A549 (cell line): ENCODE data around the gene PALLD.

Source experiments
- CEBPB ChIP-seq, 2 experiments: fragments of >200 bp in 1 of 2; sonication (Bioruptor Twin) in 1 of 2; formaldehyde crosslinking in 1 of 2; IDR thresholded peaks; 2 replicates each; pipeline ENCODE4 v1.6.1; 2012 to 2016
- CTCF ChIP-seq: fragments of >200 bp; sonication (Bioruptor Twin); formaldehyde crosslinking; IDR thresholded peaks from 3 replicates; pipeline ENCODE4 v1.5.1; 2016
- EP300 ChIP-seq, 2 experiments: fragments of >200 bp; sonication (Bioruptor Twin); formaldehyde crosslinking; IDR thresholded peaks; 2 replicates in 1 of 2; 3 replicates in 1 of 2; pipeline ENCODE4 v1.6.1; 2016 to 2017
- MAX ChIP-seq: IDR thresholded peaks from 2 replicates; pipeline ENCODE4 v1.6.1; 2012
- MYC ChIP-seq: IDR thresholded peaks from 2 replicates; pipeline ENCODE4 v1.6.1; 2012; ENCODE audit warnings: mild to moderate bottlenecking, inconsistent platforms, low read length, improper control_type of control experiment, borderline replicate concordance
- NR3C1 ChIP-seq: fragments of >200 bp; sonication (Bioruptor Twin); formaldehyde crosslinking; IDR thresholded peaks from 3 replicates; pipeline ENCODE4 v1.6.1; 2017
- POLR2A ChIP-seq: IDR thresholded peaks from 2 replicates; pipeline ENCODE4 v1.6.1; 2012; ENCODE audit warnings: mild to moderate bottlenecking, low read length
- RFX5 ChIP-seq: fragments of 450-650 bp; IDR thresholded peaks from 2 replicates; pipeline ENCODE4 v1.7.1; 2014; ENCODE audit warnings: antibody characterized with exemption, mild to moderate bottlenecking, moderate library complexity

GRCh38 chr4:168751263-168752225, 254.7 kb downstream of the PALLD start:
- TF ChIP-seq POLR2A: no peak
- no peak for TF ChIP-seq CTCF
- no peak for TF ChIP-seq NR3C1
- no peak for TF ChIP-seq MYC
- TF ChIP-seq CEBPB (IDR thresholded peaks at IDR 0.05): no peak
- TF ChIP-seq MAX: no peak
- no peak for TF ChIP-seq RFX5
- no peak for TF ChIP-seq EP300 (IDR thresholded peaks at IDR 0.05)
